NCI-H187 treated with DMSO at 0.1 percent for 48 hours (cell line): Measurements from ENCODE around the gene RELN.

Experiments
- DNase-seq: peaks from one replicate; lab custom pipeline; 2025; lab: John Stamatoyannopoulos, UW

The RELN gene

GRCh38 chr7:103632005-103632639 lies 357.3 kb downstream of the RELN start:
- DNase-seq = no peak

DNA sequence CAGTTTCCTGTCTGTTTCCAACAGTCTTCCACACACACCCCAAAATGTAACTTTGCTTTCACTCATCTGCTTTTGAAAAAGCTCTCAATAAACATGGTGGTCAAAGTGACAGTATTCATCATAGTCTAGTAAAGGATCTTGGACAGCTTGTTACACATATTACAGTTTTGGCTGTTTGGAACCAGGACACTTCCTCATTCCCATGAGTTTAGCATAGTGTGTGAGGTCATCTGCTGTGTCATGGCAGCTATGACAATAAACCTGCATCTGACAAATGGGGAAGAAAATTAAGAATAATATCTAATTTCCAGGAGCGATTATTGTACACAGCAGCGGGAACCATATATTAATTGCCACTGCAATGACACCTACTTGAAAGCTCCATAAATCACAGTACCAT lies 359.1 kb downstream of the RELN start:
- DNase-seq = no peak

GRCh38 chr7:103628742-103629141 lies 360.7 kb downstream of the RELN start:
- no peak for DNase-seq

DNA sequence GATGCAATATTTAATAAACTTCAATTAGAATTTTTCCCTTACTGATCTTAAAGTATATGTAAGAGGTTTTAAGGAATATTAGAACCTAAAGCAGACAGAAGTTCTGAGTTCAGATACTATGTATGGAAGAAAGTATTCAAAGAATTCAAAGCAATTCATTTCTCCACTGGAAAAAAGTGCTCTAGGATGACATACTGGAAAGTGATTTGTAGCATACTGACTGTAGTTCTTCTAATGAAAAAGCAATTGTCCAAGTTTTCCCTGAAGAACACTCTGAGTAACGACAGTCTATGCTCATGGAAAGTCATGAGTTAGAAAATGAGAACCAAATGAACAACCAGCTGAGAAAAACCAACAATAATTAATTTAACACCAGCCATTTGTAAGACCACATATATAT lies 362.7 kb downstream of the RELN start:
- DNase-seq = no peak

GRCh38 chr7:103622274-103622673 lies 367.2 kb downstream of the RELN start:
- DNase-seq = no peak

DNA sequence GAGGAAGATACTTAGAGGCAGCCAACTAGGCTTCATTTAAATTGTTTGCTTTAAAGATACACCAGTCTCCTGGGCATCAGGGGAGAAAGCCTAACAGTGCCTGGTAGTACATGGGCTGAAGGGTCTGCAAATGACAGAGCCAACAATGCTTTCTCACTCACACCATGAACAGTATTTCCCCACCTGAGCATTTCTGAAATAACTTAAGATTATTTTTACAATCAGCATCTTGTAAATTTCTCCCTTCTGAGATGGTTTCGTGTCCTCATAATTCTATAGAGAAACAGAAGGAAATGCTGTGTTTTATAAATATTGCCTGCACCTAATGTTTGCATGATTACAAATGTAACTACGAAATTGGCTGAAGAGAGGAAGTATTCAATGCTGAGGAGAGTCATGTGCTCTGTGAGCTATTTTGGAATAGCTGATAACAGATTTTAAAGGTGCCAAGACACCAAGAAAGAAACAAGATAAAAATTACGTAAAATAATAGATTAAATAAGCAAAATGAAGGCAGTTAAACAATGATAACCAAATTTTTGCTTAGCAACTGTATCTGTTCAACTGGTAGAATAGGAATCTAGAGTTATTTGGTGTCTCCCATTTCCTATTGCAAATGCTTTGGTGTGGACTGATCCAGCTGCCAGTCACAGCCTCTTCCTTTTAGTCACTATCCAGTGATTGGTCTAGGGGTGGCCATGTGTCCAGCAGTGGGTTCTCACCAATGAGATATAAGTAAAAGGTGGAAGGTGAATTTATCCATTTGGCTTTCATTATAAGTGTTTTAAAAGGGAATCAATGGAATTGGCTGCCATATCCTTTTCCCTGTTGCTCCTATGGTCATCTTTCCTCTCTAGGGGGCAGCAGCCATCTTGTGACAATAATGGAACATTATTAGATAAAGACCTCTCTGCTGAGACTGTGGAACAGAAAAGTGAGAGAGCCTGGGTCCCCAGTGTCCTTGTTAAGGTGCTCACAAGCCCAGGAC lies 375.5 kb downstream of the RELN start:
- no peak for DNase-seq

DNA sequence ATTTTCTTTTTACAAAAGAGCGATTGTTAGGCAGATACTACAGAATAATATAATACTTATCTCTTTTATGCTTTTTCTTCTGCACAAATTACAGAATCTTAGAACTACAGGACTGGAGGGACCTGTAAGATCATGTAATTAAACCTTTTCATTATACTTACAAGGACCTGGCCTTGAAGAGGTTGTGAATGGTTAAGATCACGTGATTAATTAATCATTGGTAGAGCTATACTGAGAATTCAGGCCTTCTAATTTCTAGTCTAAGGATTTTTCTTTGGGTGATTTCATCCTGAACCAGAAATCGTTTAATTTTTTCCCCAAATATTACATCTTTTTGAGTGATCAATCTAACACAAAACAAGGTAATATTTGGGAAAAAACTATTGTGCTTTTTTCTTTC lies 379.7 kb downstream of the RELN start:
- no peak for DNase-seq

- DNase-seq = no peak
Measured at GRCh38 chr7:103605640-103606039, 383.8 kb downstream of the RELN start.

DNA sequence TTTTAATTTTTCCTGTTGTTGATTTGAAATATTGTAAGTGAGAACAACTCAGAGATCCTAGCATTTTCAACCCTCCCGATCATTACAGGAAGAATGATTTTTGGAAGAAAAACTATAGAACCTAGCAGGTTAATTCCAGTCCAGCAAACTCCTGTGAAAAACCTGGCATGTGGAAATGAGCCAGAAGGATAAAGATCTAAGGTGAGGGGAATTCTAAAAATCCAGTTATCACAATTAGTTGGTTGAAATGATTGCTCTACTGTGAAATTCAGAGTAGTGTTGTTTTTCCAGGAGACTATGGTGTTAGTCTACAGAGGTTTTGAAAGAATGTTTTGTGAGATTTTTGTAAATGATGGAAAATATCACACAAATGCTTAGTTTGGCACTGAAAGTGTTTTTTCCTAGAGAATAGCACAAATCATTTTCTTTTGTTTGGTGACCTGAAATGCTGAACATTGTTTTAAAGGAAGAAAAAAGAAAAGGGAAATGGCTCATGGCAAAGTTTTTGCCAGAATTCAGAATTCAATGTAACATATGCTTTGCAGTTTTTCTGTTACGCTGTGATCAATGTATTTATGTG lies 391.0 kb downstream of the RELN start:
- no peak for DNase-seq

DNA sequence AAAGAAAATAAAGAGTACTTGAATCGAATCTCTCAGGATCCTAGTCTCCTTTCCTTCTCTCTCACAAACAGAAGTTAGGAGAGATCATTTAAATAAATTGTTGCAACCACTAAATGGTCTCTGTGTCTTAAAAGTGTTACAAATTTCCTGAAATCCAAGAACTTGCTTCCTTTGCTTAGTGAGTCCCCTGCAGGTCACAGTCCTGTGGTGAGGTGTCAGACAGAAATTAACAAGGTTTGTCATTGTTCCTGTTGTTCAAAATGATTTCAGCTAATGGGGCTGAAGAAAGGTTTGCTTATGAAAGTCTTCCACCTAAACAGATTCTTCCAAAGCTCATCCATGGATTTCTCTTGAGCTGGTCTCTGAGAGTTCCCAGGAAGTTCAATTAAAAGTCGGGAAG lies 391.9 kb downstream of the RELN start:
- no peak for DNase-seq

GRCh38 chr7:103594186-103594585 lies 395.3 kb downstream of the RELN start:
- DNase-seq = no peak

GRCh38 chr7:103593691-103594090 lies 395.8 kb downstream of the RELN start:
- no peak for DNase-seq

GRCh38 chr7:103592844-103593243 lies 396.6 kb downstream of the RELN start:
- DNase-seq = no peak

- no peak for DNase-seq
Measured at GRCh38 chr7:103592187-103592586, 397.3 kb downstream of the RELN start.

- DNase-seq = no peak
Measured at GRCh38 chr7:103580031-103580430, 409.4 kb downstream of the RELN start.

GRCh38 chr7:103577059-103577458 lies 412.4 kb downstream of the RELN start:
- DNase-seq = no peak

DNA sequence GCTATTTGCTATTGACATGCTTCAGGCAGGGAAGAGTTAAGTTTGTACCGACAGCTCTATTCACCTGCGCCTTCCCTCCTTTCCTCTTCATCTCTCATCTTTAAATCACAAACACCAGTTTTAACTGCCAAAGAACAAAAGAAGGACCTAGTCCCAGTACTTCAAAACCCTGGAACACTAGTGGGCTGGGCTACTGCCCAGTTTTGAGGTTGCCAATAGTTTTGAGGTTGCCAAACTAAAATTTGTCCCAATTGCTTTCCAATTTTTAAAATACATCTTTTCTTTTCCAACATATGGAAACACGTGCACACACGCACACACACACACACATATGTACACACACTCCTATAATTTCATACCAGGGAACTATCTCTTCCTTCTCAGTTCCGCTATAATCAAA lies 412.8 kb downstream of the RELN start:
- no peak for DNase-seq

GRCh38 chr7:103574576-103574975 lies 414.9 kb downstream of the RELN start:
- no peak for DNase-seq

DNA sequence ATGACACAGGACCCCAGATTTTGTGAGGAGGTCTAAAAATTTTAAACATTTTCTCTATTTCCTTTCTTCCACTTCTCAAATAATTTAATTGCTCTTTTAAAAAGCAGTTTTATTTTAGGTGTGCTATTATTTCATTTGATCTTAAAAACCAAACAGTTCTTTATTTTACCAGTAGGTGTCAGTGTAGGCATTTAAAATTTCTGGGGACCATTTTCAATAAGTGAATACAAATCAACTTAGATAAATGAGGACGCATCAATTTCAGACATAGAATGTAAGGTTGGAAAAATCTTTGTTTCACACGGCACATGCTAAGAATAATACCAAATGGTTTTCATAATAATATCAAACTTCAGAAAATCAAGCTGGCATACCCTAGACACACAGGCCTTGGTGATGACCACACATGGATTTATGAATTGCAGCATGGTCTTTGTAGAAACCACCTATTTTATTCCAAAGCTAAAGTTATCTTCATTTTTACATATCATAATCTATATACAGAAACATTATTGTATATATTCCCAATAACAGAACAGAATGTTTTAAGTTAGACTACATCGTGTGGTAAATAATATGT lies 415.9 kb downstream of the RELN start:
- DNase-seq = no peak

- DNase-seq = no peak
Measured at GRCh38 chr7:103571586-103571985, 417.9 kb downstream of the RELN start.

DNA sequence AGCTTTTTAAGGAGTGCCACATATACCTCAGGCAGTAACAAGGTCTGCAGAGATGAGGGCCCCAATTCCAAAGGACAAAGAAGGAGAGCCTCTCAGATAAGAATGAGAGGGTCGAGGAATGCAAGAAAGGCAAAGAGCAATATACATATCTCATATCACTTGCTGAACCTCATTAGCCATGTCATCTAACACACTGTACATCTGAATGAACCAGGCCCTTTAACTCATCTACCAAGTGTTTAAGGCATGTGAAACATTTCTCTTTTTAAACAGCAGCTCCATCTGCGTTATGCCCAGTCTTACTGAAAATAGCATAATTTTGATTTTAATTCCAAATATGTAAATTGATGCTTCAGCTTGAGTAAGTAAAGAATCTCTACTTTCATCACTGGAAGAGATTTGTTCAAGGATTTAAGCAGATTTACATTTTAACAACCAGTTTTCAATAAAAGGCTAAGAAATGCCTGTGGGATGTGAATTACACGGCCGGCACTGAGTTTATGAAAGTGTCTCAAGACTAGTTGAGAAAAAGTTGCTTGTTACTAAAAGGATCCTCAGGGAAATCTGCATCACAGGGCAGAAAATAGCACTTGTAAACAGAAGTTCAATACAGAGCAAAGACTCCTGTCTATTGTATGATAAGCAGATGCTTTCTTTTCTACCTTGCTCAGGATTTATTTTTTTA lies 419.7 kb downstream of the RELN start:
- no peak for DNase-seq

- no peak for DNase-seq
Measured at GRCh38 chr7:103564416-103564815, 425.0 kb downstream of the RELN start.
